Erythroblast (primary cell): ENCODE measurements around the gene NTM.

ENCODE experiments used
- GATA1 ChIP-seq: IDR thresholded peaks from 2 replicates; pipeline ENCODE4 v1.6.1; 2011; ENCODE audit warnings: low read depth, mild to moderate bottlenecking, control low read depth, low read length, moderate library complexity
- POLR2A ChIP-seq: IDR thresholded peaks from 2 replicates; pipeline ENCODE4 v1.6.1; 2011; ENCODE audit warnings: mild to moderate bottlenecking, low read length

DNA sequence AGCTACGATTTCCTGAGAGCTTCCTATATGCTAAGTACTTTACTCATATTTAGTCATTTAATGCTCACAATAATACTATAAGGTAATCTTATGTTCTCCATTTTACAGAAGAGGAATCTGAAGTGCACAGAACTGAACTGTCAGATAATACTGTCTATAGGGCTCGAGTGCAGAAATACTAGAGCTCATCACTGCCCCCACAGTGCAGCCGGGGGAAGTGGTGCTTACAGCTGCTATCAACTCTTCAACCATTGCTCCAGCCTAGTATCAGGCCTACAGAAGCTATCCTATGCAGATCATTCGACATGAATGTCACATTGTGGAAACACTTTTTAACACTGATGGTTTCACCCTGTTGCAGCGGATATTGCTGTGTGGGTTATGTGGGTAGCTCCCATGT, 929.9 kb downstream of the NTM start:
- TF ChIP-seq POLR2A = no peak
- no peak for TF ChIP-seq GATA1
